Esophagus muscularis mucosa (tissue), 3 donors: ENCODE measurements around the gene PTPN23.

Source experiments
- CTCF ChIP-seq, 3 experiments: fragments of 200-600 bp in 2 of 3; fragments of 450-650 bp in 1 of 3; sonication (generic) in 2 of 3; IDR thresholded peaks; one replicate each; pipeline ENCODE4 v1.5.1; 2017 to 2019; ENCODE audit warnings: antibody characterized with exemption in 3 of 3, mild to moderate bottlenecking in 2 of 3, moderate library complexity in 1 of 3
- POLR2A ChIP-seq: fragments of 450-650 bp; IDR thresholded peaks from one replicate; pipeline ENCODE4 v1.6.1; 2017; ENCODE audit warnings: antibody characterized with exemption, moderate library complexity, mild to moderate bottlenecking, low read depth
- POLR2AphosphoS5 ChIP-seq, 2 donors: sonication (generic); formaldehyde crosslinking; IDR thresholded peaks; one replicate each; pipeline ENCODE4 v1.6.1; 2017; ENCODE audit warnings: antibody characterized with exemption in 2 of 2

GRCh38 chr3:47410417-47410720, 29.5 kb downstream of the PTPN23 start:
- no peak for TF ChIP-seq CTCF (IDR thresholded peaks at IDR 0.05)
- no peak for TF ChIP-seq POLR2A
- TF ChIP-seq POLR2AphosphoS5 (IDR thresholded peaks at IDR 0.05) = no peak
